Right lobe of liver (tissue), 4 donors: ENCODE data around the gene TRAK2.

Source experiments
- CTCF ChIP-seq, 4 donors: fragments of 200-600 bp in 3 of 4; fragments of 450-650 bp in 1 of 4; IDR thresholded peaks; one replicate each; pipeline versions ENCODE4 v1.5.1 to v1.8.0; 2016 to 2022; ENCODE audit warnings: antibody characterized with exemption in 4 of 4, mild to moderate bottlenecking in 2 of 4
- POLR2A ChIP-seq: fragments of 450-650 bp; IDR thresholded peaks from one replicate; pipeline ENCODE4 v1.6.1; 2017; ENCODE audit warnings: antibody characterized with exemption, mild to moderate bottlenecking
- donor health status: DM: no; HTN: no; CAD: no.
- donor health status: DM: no; HTN: no; CAD: no.
- donor health status: DM: no; HTN: yes; CAD: no.

DNA sequence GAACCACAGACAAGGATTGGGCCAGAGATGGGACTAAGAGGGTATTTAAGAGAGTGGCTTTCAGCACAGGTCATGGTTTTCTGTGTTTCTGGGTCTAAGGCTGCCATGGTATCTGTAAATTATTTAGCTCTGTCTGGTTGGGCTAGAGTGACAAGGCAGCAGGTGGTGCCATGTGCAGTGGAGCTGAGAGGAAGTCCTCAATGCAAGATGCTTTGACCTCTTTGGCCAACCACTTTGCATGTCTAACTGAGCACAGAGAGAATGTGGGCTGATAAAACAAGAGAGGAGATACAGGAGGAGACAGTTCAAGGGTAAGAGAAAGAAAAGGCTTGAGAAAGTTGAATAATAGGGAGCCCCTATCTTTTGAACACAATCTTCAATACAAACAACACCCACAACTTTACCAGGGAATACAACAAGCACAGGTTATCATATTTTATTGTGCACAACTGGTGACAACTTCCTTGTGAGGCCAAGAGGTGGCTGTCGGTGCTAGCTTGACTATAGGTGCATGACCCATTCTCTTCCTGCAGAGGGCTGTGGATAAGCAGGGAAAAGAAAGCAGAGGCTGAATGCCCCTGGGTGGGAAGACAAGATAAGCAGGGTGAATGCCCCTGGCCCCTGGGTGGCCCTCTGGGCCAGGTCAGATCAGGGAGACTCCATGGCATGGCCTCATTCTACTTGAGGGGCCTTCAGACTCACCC is 106.4 kb downstream of the TRAK2 start:
- no peak for TF ChIP-seq CTCF (IDR thresholded peaks at IDR 0.05)
- TF ChIP-seq POLR2A, result no peak
